GM04503 (cell line): ENCODE measurements around the gene SHISAL2A.
"Not testable (repeated sequence)": the region's sequence is repeated elsewhere in the genome, so short reads cannot be mapped to it uniquely, and the experiment has no call there.

ENCODE experiments used
- DNase-seq: peaks from one replicate; pipeline ENCODE4 v3.0.0-alpha.2; 2012; ENCODE audit warnings: low read depth

SHISAL2A gene

DNA sequence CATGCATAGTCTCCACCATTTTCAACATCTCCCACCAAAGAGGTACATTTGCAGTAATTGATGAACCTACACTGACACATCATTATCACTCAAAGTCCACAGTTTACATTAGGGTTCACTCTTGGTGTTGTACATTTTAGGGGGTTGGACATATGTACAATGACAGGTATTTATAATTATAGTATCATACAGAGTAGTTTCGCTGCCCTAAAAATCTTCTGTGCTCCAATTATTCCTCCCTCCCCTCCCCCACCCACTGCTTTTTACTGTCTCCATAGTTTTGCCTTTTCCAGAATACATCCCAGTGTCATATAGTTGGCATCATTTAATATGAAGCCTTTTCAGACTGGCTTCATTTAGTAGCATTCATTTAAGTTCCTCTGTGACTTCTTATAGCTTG is 51.6 kb downstream of the SHISAL2A start:
- DNase-seq, result no peak

DNA sequence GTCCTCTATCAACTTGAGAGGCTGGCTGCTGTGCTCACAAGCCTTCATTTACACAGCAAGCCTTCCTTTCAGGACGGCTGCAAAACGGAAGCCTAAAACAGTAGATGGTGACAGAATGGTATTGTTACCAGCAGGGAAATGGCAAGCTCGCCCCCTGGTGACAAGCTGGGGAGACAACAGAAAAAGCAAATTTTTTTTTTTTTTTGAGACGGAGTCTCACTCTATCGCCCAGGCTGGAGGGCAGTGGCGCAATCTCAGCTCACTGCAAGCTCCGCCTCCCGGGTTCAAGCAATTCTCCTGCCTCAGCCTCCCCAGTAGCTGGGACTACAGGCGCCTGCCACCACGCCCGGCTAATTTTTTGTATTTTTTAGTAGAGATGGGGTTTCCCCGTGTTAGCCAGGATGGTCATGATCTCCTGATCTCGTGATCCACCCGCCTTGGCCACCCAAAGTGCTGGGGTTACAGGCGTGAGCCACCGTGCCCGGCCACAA is 53.3 kb downstream of the SHISAL2A start:
- DNase-seq, result not testable (repeated sequence)

DNA sequence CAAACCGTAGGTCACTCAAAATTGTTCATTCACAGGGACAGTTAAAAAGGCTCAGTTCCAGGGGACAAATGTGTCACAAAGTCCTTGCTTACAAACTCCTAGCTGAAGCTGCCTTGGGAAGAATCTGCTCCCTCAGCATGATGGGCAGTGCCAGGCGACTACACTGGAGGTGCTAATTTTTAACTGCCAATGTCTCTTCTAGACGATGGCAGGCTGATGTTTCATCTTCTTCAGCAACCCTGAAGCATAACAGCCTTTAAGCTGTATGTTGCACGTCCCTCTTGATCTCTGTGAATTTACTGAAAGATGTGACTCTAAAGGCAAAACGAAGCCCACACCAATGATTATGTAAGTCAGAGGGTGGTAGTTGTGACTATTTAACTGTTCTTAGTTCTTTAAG is 53.9 kb downstream of the SHISAL2A start:
- DNase-seq, result no peak

DNA sequence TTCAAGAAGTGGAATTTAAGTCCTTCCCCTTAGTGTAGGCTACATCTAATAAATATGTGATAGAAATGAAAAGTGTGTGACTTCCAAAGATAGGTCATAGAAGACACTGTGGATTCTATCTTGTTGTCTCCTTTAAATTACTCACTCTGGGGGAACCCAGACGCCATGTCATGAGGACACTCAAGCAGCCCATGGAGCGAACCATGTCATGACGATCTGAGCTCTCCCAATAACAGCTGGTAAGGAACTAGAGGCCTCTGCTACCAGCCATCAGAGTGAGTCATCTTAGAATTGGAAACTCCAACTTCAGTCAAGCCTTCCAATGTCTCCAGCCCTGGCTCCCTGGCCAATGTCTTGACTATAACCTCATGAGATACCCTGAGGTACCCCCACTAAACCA is 58.9 kb downstream of the SHISAL2A start:
- DNase-seq, result no peak

DNA sequence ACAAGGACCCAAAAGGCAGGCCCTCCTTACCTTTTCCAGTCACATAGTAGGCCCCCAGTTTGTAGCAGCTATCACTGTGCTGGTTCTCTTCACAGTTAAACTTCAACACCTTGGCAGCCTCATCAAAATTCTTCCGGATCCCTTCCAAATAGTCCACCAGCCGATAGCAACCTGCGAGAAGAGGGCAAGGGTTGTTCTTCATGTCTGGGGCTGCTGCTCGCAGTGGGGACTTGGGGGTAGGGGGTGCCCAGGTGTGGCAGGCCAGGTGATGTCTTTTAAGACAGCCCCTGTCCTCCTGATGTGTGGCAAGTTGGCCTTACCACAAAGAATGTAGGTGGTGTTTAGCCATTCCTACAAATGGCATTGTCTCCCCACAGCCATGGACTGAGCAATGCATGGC is 59.7 kb downstream of the SHISAL2A start:
- DNase-seq, result no peak

DNA sequence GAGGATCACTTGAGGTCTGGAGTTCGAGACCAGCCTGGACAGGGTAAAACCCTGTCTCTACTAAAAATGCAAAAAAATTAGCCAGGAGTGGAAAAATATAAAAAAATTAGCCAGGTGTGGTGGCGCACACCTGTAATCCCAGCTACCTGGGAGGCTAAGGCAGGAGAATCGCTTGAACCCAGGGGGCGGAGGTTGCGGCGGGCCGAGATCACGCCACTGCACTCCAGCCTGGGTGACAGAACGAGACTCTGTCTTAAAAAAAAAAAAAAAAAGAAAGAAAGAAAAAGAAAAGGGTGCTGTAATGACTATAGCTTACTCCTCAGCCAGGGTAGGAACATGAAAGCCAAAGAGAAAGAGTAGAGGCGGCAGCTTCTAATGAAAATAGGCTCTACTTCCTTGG is 60.4 kb downstream of the SHISAL2A start:
- DNase-seq, result not testable (repeated sequence)

DNA sequence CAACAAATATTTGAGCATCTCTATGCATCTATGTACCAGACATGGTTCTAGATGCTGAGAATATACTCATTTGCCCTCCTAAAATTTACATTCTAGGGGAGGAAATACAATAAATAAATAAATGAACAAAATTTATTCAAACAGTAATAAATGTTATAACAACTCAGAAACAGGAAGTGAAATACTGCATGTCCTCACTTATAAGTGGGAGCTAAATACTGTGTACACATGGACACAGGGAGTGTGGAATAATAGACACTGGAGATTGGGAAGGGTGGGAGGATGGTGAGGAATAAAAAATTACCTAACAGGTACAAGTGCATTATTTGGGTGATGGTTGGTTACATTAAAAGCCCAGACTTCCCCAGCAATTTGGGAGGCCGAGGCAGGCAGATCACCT is 60.9 kb downstream of the SHISAL2A start:
- no peak for DNase-seq

DNA sequence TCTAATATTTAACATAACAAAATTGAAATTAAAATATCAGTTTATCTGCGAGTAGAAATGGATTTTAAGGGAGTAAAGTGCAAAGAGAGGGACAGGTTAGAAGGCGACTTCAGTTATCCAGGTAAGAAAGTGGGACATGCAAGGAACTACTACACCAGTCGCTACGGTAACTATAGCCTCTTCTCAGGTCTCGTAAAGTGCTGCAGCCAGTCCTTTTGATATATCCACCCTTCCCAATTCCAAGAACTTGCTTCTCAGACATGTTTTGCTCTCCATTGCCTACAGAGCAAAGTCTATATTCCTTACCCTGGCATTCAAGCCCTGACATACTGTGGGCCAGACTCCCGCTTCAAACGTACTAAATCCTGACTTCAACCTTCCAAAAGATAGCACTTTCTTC is 62.7 kb downstream of the SHISAL2A start:
- DNase-seq, result no peak

DNA sequence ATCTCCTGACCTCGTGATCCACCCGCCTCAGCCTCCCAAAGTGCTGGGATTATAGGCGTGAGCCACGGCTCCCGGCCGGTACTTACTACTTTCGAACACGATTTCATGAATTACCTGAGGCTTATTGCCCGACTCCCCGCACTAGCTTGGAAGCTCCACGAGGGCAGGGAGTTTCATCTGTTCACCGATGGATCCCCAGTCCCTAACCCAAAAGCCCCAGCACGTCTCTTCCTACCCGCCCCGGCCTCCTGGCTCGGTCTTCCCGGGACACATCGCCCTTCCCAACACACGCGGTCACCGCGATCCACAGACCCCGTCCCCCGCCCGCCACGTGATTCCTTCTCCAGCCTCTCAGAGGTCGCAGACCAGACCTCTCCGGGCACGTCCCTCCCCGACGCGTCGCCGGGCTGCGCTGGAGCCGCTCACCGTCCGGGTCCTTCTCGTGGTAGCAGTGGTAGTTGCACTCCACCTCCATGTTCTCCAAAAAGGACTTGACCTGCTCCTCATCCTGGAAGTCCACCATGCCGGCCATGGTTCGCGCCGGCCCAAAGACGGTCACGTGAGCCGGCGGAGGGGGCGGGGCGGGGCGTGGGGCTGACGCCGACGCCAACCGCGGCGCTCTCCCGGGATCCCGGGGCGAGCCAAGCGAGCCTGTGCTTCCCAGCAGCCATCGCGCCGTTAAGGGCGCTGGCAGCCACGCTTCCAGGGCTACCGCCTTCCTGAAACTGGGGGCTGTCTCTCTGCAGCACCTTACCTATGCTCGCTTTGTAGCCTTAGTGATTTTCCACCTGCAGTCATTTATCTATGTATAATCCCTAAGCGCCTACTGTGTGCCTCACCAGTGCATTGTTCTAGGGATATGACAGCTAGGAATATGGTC is 65.1 kb downstream of the SHISAL2A start, which contains the start of gene COA7:
TSS of gene COA7 (minus strand) at position 553 of the 880 bp plus-strand sequence. CDS start at position 532, 21 bp downstream.
- DNase-seq, result no peak

DNA sequence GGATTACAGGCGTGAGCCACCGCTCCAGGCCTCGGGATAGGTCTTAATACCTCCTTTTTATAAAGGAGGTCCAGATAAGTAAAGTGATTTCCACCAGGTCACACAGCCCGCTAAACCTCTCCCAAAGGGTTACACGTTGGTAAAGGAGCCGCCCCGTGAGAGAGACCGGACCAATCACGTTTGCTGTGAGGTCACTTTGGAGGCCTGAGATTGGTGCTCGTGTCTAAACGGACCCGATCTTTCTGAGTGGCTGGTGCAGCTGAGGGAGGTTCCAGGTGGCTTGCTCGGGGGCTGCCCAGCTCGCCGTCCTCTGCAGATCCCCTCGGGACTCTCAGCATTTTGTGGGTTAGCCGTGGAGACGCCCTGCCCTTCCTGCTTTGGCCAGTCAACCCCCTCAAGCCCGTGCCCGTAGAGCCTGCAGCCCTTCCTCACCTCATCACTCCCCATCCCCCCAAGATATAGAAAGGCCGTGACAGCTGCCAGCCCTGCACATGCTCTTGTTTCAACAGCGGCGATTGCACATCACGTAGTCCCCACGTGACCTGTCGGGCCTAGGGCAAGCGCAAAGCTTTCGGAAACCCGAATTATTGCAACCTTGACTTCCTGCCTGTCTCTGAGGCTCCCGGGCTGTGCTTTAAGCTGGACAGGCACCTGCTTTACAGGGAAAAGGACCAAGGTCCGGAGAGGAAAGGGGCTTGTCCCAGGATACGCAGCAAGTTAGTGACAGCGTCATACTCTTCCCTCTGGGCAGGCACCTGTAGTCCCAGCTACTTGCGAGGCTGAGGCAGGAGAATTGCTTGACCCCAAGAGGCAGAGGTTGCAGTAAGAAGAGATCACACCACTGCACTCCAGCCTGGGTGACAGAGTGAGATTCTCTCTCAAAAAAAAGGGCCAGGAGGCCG is 70.2 kb downstream of the SHISAL2A start:
- no peak for DNase-seq

DNA sequence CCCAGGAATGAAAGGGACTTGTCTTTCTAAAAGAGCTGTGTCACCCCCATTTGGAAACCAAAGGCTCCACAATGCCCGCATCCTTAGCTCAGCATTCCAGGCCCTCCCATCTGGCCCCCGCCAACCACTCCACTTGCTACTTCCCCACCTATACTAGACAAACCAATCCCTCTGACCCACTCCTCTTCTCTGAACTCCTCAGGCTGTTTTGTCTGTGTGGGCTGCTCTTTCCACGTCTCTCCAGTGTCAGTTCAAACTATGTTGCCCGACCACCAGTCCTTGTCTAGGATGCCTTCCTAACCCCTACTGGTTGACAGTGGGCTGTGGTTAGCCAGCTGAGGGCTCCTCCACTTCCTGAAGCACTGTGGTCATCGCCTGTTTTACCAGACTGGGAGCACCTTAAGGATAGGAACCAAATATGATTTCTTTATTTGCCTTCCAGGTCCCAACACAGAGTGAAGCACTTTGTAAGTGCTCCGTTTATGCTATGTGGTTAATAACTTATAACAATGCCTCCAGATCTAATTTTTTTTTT is 73.2 kb downstream of the SHISAL2A start:
- DNase-seq, result no peak
